Measurements from ENCODE around the gene NCKAP5.

NCKAP5 gene

GRCh38 chr2:133152801-133153200, 415.5 kb downstream of the NCKAP5 start:
- DNase-seq (ENCODE audit: low read depth): no peak
- no peak for TF ChIP-seq CTCF (IDR thresholded peaks at IDR 0.05; ENCODE audit: low read depth, low read length, missing control alignments)
- in situ Hi-C loops (cut with HindIII; ENCODE audit: low sequenced_read_pairs): no loop called here
- H3K4me3 ChIP-seq (ENCODE audit: low read depth, low read length): no peak overlapping the region

GRCh38 chr2:133148187-133148586, 420.1 kb downstream of the NCKAP5 start:
- no peak overlapping the region for H3K4me3 ChIP-seq (ENCODE audit: low read depth, low read length)
- in situ Hi-C loops (cut with HindIII; ENCODE audit: low sequenced_read_pairs): no loop called here
- no peak for DNase-seq (ENCODE audit: low read depth)
- TF ChIP-seq CTCF (IDR thresholded peaks at IDR 0.05; ENCODE audit: low read depth, low read length, missing control alignments): no peak

- DNase-seq (ENCODE audit: low read depth): no peak
- in situ Hi-C loops (cut with HindIII; ENCODE audit: low sequenced_read_pairs): no loop called here
- no peak overlapping the region for H3K4me3 ChIP-seq (ENCODE audit: low read depth, low read length)
- no peak for TF ChIP-seq CTCF (IDR thresholded peaks at IDR 0.05; ENCODE audit: low read depth, low read length, missing control alignments)
Observed at GRCh38 chr2:133146893-133147292, 421.4 kb downstream of the NCKAP5 start.

- in situ Hi-C loops (cut with HindIII; ENCODE audit: low sequenced_read_pairs): no loop called here
- no peak overlapping the region for H3K4me3 ChIP-seq (ENCODE audit: low read depth, low read length)
- TF ChIP-seq CTCF (IDR thresholded peaks at IDR 0.05; ENCODE audit: low read depth, low read length, missing control alignments): no peak
- no peak for DNase-seq (ENCODE audit: low read depth)
Observed at GRCh38 chr2:133143645-133144044, 424.6 kb downstream of the NCKAP5 start.

GRCh38 chr2:133142087-133142486, 426.2 kb downstream of the NCKAP5 start:
- no peak overlapping the region for H3K4me3 ChIP-seq (ENCODE audit: low read depth, low read length)
- TF ChIP-seq CTCF (IDR thresholded peaks at IDR 0.05; ENCODE audit: low read depth, low read length, missing control alignments): no peak
- no peak for DNase-seq (ENCODE audit: low read depth)
- in situ Hi-C loops (cut with HindIII; ENCODE audit: low sequenced_read_pairs): no loop called here

- DNase-seq (ENCODE audit: low read depth): no peak
- no peak for TF ChIP-seq CTCF (IDR thresholded peaks at IDR 0.05; ENCODE audit: low read depth, low read length, missing control alignments)
- H3K4me3 ChIP-seq (ENCODE audit: low read depth, low read length): no peak overlapping the region
- in situ Hi-C loops (cut with HindIII; ENCODE audit: low sequenced_read_pairs): no loop called here
Observed at GRCh38 chr2:133140620-133141019, 427.6 kb downstream of the NCKAP5 start.
